ENCODE data around the gene GULP1.

GRCh38 chr2:188383158-188383557 is 91.5 kb downstream of the GULP1 start:
- TF ChIP-seq CTCF (IDR thresholded peaks at IDR 0.05; ENCODE audit: insufficient read depth, low read length): no peak
- TF ChIP-seq POLR2AphosphoS5 (IDR thresholded peaks at IDR 0.05; ENCODE audit: low read depth): no peak
- TF ChIP-seq REST (IDR thresholded peaks at IDR 0.05; ENCODE audit: insufficient replicate concordance, low read depth): no peak
- TF ChIP-seq GABPA (IDR thresholded peaks at IDR 0.05; ENCODE audit: low read depth): no peak
- no peak for TF ChIP-seq SPI1 (IDR thresholded peaks at IDR 0.05; ENCODE audit: borderline replicate concordance, low read depth)
